Stimulated activated CD4-positive, alpha-beta T cell treated with anti-CD3 and anti-CD28 coated beads, Interleukin-4, amount 100 ng/mL, for 24 hours (primary cell): ENCODE data around the gene IGFBP7.

Source experiments
- DNase-seq: peaks from one replicate; pipeline ENCODE4 v3.0.0-alpha.2; 2020

Gene IGFBP7

GRCh38 chr4:57127361-57127760 is 17.2 kb upstream of the IGFBP7 start:
- no peak for DNase-seq

- DNase-seq, result no peak
Observed at GRCh38 chr4:57125996-57126395, 15.8 kb upstream of the IGFBP7 start.

GRCh38 chr4:57124145-57124544 is 14.0 kb upstream of the IGFBP7 start:
- DNase-seq, result no peak

- no peak for DNase-seq
Observed at GRCh38 chr4:57122959-57123358, 12.8 kb upstream of the IGFBP7 start.

- no peak for DNase-seq
Observed at GRCh38 chr4:57119054-57119651, 9.0 kb upstream of the IGFBP7 start.

GRCh38 chr4:57117491-57117890 is 7.3 kb upstream of the IGFBP7 start:
- DNase-seq, result no peak

GRCh38 chr4:57116245-57116644 is 6.1 kb upstream of the IGFBP7 start:
- no peak for DNase-seq

GRCh38 chr4:57114973-57115372 is 4.8 kb upstream of the IGFBP7 start:
- DNase-seq, result no peak

GRCh38 chr4:57113870-57114269 is 3.7 kb upstream of the IGFBP7 start:
- DNase-seq, result no peak

- no peak for DNase-seq
Observed at GRCh38 chr4:57110640-57111511, 691 bp upstream of the IGFBP7 start.

GRCh38 chr4:57109411-57109846 is 756 bp downstream of the IGFBP7 start:
- DNase-seq, result no peak

- DNase-seq, result no peak
Observed at GRCh38 chr4:57106181-57106580, 4.0 kb downstream of the IGFBP7 start.

GRCh38 chr4:57104706-57105560 is 5.3 kb downstream of the IGFBP7 start:
- no peak for DNase-seq

GRCh38 chr4:57103051-57103450 is 7.1 kb downstream of the IGFBP7 start:
- no peak for DNase-seq

GRCh38 chr4:57102050-57102624 is 8.0 kb downstream of the IGFBP7 start:
- no peak for DNase-seq

- no peak for DNase-seq
Observed at GRCh38 chr4:57100979-57101651, 9.1 kb downstream of the IGFBP7 start.

GRCh38 chr4:57099363-57099762 is 10.8 kb downstream of the IGFBP7 start:
- DNase-seq, result no peak

GRCh38 chr4:57098941-57099340 is 11.2 kb downstream of the IGFBP7 start:
- DNase-seq, result no peak

GRCh38 chr4:57098415-57098814 is 11.8 kb downstream of the IGFBP7 start:
- DNase-seq, result no peak

GRCh38 chr4:57097711-57098110 is 12.5 kb downstream of the IGFBP7 start:
- no peak for DNase-seq

GRCh38 chr4:57095956-57096355 is 14.2 kb downstream of the IGFBP7 start:
- DNase-seq, result no peak

GRCh38 chr4:57095245-57095644 is 14.9 kb downstream of the IGFBP7 start:
- DNase-seq, result no peak

- no peak for DNase-seq
Observed at GRCh38 chr4:57094832-57095223, 15.4 kb downstream of the IGFBP7 start.
